Panc1 (cell line): ENCODE data around the gene DNAH9. TPM values are rescaled to one million over a fixed set of nuclear protein-coding genes. Genes with fewer than 3 reads are reported as not detected.

Experiments
- ATAC-seq: fragments of 200-7000 bp; cut with Tn5 transposase; 2 replicates; pipeline ENCODE4 v1.9.1; 2020; ENCODE audit warnings: mild to moderate bottlenecking, moderate library complexity
- BruUV-seq: library from RNA; stranded (reverse); fragments of 400-500 nt; replicated peaks from 2 replicates; lab custom pipeline; 2021; lab: Mats Ljungman, UMichigan
- CTCF ChIA-PET: fragments of 300-600 bp; sonication (Branson Sonifier 250); formaldehyde crosslinking; loops from one replicate; lab custom pipeline; 2022; ENCODE audit warnings: antibody characterized with exemption; lab: Charles Lee
- POLR2A ChIA-PET: fragments of 300-600 bp; sonication (Branson Sonifier 250); formaldehyde crosslinking; loops from one replicate; lab custom pipeline; 2022; ENCODE audit warnings: antibody characterized with exemption; lab: Charles Lee
- DNase-seq: peaks from one replicate; pipeline ENCODE4 v3.0.0-alpha.2; 2010; ENCODE audit warnings: low read depth, low spot score
- H3K27ac ChIP-seq: 2 replicates; pipeline ENCODE4 v1.5.1; 2011; ENCODE audit warnings: mild to moderate bottlenecking, low read length, inconsistent platforms
- H3K27me3 ChIP-seq: fragments of 200-500 bp; sonication (Bioruptor generic); 2 replicates; pipeline ENCODE4 v1.6.0; 2014; ENCODE audit warnings: low read length, inconsistent platforms; ENCODE audit not compliant: control insufficient read depth, insufficient read depth
- H3K36me3 ChIP-seq: fragments of 200-500 bp; sonication (Bioruptor generic); 2 replicates; pipeline ENCODE4 v1.5.1; 2014; ENCODE audit warnings: inconsistent platforms, mild to moderate bottlenecking, low read length, moderate library complexity; ENCODE audit not compliant: control insufficient read depth, insufficient read depth
- H3K4me1 ChIP-seq: 2 replicates; pipeline ENCODE4 v1.5.1; 2011; ENCODE audit warnings: inconsistent platforms, mild to moderate bottlenecking, low read length, moderate library complexity; ENCODE audit not compliant: control insufficient read depth, insufficient read depth
- H3K4me3 ChIP-seq, 2 experiments: 2 replicates each; pipeline ENCODE4 v1.5.1; 2011 to 2012; ENCODE audit warnings: low read depth in 2 of 2, low read length in 2 of 2, mild to moderate bottlenecking in 2 of 2, inconsistent platforms in 1 of 2, moderate library complexity in 1 of 2
- H3K9me3 ChIP-seq: fragments of 200-500 bp; sonication (Bioruptor generic); 2 replicates; pipeline ENCODE4 v1.5.1; 2014; ENCODE audit warnings: low read depth, mild to moderate bottlenecking, inconsistent platforms, low read length, moderate library complexity; ENCODE audit not compliant: control insufficient read depth, insufficient read depth
- POLR2AphosphoS5 ChIP-seq: IDR thresholded peaks from 2 replicates; pipeline ENCODE4 v1.6.1; 2012; ENCODE audit warnings: mild to moderate bottlenecking, low read depth, low read length, moderate library complexity
- SIN3A ChIP-seq: IDR thresholded peaks from 2 replicates; pipeline ENCODE4 v1.6.1; 2012; ENCODE audit warnings: low read depth, mild to moderate bottlenecking, low read length, moderate library complexity, borderline replicate concordance; ENCODE audit not compliant: insufficient read depth
- TCF7L2 ChIP-seq: IDR thresholded peaks from 2 replicates; pipeline ENCODE4 v1.6.1; 2011; ENCODE audit warnings: mild to moderate bottlenecking, low read depth, low read length, inconsistent platforms
- in situ Hi-C: cut with HindIII; loops from 2 replicates; pipeline ENCODE4 v1.10.0; 2016; ENCODE audit warnings: low sequenced_read_pairs, low pct_unique_long_range_greater_than_20kb
- intact Hi-C: fragments of 100-400 bp; cut with micrococcal nuclease; formaldehyde crosslinking; loops from one replicate; pipeline ENCODE4 v1.10.0; 2022; ENCODE audit not compliant: unreplicated experiment
- total RNA-seq: library from RNA; stranded (reverse); gene quantifications from one replicate; pipeline ENCODE4 v1.2.1, GENCODE V29; 2021; ENCODE audit not compliant: unreplicated experiment
- TF ChIP-seq, protein P1 (sequence below): fragments of 450-650 bp; IDR thresholded peaks from 2 replicates; pipeline ENCODE4 v1.5.1; 2017; ENCODE audit warnings: mild to moderate bottlenecking
- TF ChIP-seq, protein P2 (sequence below), 2 experiments: IDR thresholded peaks; 2 replicates each; pipeline ENCODE4 v1.6.1; 2011 to 2012; ENCODE audit warnings: low read depth in 2 of 2, control low read depth in 1 of 2, low read length in 1 of 2, mild to moderate bottlenecking in 1 of 2, moderate library complexity in 1 of 2; ENCODE audit not compliant: insufficient read depth in 1 of 2

DNAH9 gene
- total RNA-seq, 1 experiment from 2014 or later: not detected

DNA sequence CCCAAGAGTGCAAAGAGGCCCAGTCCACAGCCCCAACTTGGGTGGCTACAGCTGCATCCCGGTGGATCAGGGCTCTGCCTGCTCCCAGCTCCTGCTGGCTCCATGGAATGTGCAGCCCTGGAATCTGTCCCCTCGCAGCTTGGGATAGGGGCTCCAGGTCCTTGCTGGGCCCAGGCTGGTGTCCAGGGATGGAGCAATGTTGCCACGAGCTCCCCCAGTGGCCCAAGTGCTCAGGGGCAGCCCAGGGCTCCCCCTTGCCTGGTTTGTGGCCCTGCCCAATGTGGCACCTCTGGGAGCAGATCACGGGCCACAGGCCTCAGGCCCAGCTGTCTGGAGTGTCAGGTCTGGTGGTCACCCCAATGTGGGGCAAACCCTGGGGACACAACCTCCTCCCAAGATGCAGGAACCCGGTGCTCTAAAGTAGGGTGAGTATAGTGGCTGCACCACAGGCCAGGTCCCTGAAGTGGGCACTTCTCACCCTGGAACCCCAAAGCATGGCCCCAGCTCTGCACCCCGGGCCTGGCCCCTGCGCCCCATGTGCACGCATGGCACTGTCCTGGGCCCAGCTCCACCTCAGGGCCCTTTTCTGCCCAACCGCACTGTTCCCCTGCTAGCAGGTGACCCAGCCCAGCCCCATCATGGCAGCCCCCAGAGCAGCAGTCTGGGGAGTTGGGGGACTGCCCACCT lies 14.8 kb upstream of the DNAH9 start:
- no peak for ATAC-seq
- Histone ChIP-seq H3K27ac (no peak overlapping the region), H3K36me3 (no peaks in the 10 kb centered on the region), H3K4me3 (no peak overlapping the region), H3K9me3 (no peaks in the 10 kb centered on the region), H3K27me3 (no peaks in the 10 kb centered on the region), H3K4me1 (no peaks in the 10 kb centered on the region)
- in situ Hi-C loops (no loop called here), intact Hi-C loops (no loop called here)
- POLR2A ChIA-PET: no interaction called here
- DNase-seq: no peak
- no TSS peak for BruUV-seq
- CTCF ChIA-PET: no interaction called here
- TF ChIP-seq POLR2AphosphoS5 (no peak), SIN3A (no peak), TCF7L2 (no peak)
- TF ChIP-seq, protein P1, sequence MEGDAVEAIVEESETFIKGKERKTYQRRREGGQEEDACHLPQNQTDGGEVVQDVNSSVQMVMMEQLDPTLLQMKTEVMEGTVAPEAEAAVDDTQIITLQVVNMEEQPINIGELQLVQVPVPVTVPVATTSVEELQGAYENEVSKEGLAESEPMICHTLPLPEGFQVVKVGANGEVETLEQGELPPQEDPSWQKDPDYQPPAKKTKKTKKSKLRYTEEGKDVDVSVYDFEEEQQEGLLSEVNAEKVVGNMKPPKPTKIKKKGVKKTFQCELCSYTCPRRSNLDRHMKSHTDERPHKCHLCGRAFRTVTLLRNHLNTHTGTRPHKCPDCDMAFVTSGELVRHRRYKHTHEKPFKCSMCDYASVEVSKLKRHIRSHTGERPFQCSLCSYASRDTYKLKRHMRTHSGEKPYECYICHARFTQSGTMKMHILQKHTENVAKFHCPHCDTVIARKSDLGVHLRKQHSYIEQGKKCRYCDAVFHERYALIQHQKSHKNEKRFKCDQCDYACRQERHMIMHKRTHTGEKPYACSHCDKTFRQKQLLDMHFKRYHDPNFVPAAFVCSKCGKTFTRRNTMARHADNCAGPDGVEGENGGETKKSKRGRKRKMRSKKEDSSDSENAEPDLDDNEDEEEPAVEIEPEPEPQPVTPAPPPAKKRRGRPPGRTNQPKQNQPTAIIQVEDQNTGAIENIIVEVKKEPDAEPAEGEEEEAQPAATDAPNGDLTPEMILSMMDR: no peak
- TF ChIP-seq, protein P2, sequence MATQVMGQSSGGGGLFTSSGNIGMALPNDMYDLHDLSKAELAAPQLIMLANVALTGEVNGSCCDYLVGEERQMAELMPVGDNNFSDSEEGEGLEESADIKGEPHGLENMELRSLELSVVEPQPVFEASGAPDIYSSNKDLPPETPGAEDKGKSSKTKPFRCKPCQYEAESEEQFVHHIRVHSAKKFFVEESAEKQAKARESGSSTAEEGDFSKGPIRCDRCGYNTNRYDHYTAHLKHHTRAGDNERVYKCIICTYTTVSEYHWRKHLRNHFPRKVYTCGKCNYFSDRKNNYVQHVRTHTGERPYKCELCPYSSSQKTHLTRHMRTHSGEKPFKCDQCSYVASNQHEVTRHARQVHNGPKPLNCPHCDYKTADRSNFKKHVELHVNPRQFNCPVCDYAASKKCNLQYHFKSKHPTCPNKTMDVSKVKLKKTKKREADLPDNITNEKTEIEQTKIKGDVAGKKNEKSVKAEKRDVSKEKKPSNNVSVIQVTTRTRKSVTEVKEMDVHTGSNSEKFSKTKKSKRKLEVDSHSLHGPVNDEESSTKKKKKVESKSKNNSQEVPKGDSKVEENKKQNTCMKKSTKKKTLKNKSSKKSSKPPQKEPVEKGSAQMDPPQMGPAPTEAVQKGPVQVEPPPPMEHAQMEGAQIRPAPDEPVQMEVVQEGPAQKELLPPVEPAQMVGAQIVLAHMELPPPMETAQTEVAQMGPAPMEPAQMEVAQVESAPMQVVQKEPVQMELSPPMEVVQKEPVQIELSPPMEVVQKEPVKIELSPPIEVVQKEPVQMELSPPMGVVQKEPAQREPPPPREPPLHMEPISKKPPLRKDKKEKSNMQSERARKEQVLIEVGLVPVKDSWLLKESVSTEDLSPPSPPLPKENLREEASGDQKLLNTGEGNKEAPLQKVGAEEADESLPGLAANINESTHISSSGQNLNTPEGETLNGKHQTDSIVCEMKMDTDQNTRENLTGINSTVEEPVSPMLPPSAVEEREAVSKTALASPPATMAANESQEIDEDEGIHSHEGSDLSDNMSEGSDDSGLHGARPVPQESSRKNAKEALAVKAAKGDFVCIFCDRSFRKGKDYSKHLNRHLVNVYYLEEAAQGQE (IDR thresholded peaks at IDR 0.05; ENCODE audit: insufficient read depth in 1 of 2, low read depth in 2 of 2, low read length in 1 of 2): no peak

DNA sequence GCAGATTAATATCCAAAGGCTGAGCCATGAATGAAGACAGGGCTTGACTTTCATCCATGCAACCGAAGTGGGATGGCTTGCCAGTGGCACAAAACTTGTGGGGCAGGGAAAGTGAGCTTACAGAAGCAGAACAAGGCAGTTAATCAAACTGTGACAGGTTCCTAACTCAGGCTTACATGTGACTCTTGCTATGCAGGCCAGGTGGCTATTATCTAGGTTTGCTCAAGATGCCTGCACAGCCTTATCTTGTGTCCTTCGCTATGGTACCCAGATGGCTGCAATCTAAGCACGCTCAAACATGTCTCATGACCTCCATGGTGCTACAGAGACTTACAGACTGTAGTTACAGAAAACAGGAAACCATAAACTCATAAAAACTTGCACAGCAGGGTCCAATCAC lies 8.6 kb upstream of the DNAH9 start:
- Histone ChIP-seq H3K27me3 (no peaks in the 10 kb centered on the region), H3K4me3 (no peak overlapping the region), H3K36me3 (no peaks in the 10 kb centered on the region), H3K27ac (no peak overlapping the region), H3K9me3 (no peaks in the 10 kb centered on the region), H3K4me1 (no peaks in the 10 kb centered on the region)
- TF ChIP-seq SIN3A (no peak), POLR2AphosphoS5 (no peak), TCF7L2 (no peak)
- TF ChIP-seq, protein P1: no peak
- TF ChIP-seq, protein P2 (IDR thresholded peaks at IDR 0.05; ENCODE audit: insufficient read depth in 1 of 2, low read depth in 2 of 2, low read length in 1 of 2): no peak
- ChIA-PET CTCF (no interaction called here), POLR2A (no interaction called here)
- in situ Hi-C loops (no loop called here), intact Hi-C loops (no loop called here)
- ATAC-seq (no peak), DNase-seq (no peak)
- no TSS peak for BruUV-seq
